Erythroblast (primary cell): ENCODE data around the gene GPR139.

Source experiments
- GATA1 ChIP-seq: IDR thresholded peaks from 2 replicates; pipeline ENCODE4 v1.6.1; 2011; ENCODE audit warnings: low read depth, mild to moderate bottlenecking, control low read depth, low read length, moderate library complexity
- POLR2A ChIP-seq: IDR thresholded peaks from 2 replicates; pipeline ENCODE4 v1.6.1; 2011; ENCODE audit warnings: mild to moderate bottlenecking, low read length

GRCh38 chr16:20020976-20021375, 52.7 kb downstream of the GPR139 start:
- TF ChIP-seq POLR2A (no peak), GATA1 (no peak)
